Activated T-cell treated with anti-CD3 and anti-CD28 coated beads, Interleukin-2, amount 50 U/mL, for 72 hours (primary cell): Measurements from ENCODE around the gene NOX4. TPM values are rescaled to one million over a fixed set of nuclear protein-coding genes. Genes with fewer than 3 reads are reported as not detected.
"Not testable (repeated sequence)": the region's sequence is repeated elsewhere in the genome, so short reads cannot be mapped to it uniquely, and the experiment has no call there.

Experiments used
- ATAC-seq, 2 donors: fragments of 150-1000 bp; cut with Tn5 transposase; replicated peaks in 1 of 2; 2 replicates each; pipeline ENCODE4 v1.10.0; 2021; ENCODE audit warnings: moderate library complexity in 2 of 2, mild to moderate bottlenecking in 1 of 2
- DNase-seq, 2 donors: peaks; one replicate each; pipeline ENCODE4 v3.0.0; 2021 to 2022; ENCODE audit warnings: mixed read lengths in 1 of 2
- H3K27ac Mint-ChIP-seq: one replicate; pipeline ENCODE4 v1.8.0; 2022; ENCODE audit warnings: mild to moderate bottlenecking, moderate library complexity, mixed read lengths
- H3K27me3 Mint-ChIP-seq: one replicate; pipeline ENCODE4 v1.8.0; 2022; ENCODE audit warnings: low read depth, mixed read lengths
- H3K36me3 Mint-ChIP-seq, 2 donors: one replicate each; pipeline ENCODE4 v1.8.0; 2022; ENCODE audit warnings: mixed read lengths in 2 of 2, mild to moderate bottlenecking in 1 of 2; ENCODE audit not compliant: insufficient read depth in 2 of 2
- H3K4me1 Mint-ChIP-seq: one replicate; pipeline ENCODE4 v1.8.0; 2022; ENCODE audit warnings: low read depth, mixed read lengths
- H3K4me3 Mint-ChIP-seq, 2 donors: one replicate each; pipeline ENCODE4 v1.8.0; 2022; ENCODE audit warnings: mild to moderate bottlenecking in 2 of 2, mixed read lengths in 2 of 2, moderate library complexity in 2 of 2
- H3K9me3 Mint-ChIP-seq, 2 donors: one replicate each; pipeline ENCODE4 v1.8.0; 2022; ENCODE audit warnings: mixed read lengths in 2 of 2
- total RNA-seq, 2 donors: library from RNA; stranded (reverse); gene quantifications; one replicate each; pipeline ENCODE4 v1.2.3, GENCODE V29; 2022

Gene NOX4
- total RNA-seq, 2 donors from 2014 or later: not detected

GRCh38 chr11:89447845-89448244, 43.3 kb downstream of the NOX4 start:
- Mint-ChIP-seq H3K27ac (no peak overlapping the region), H3K4me1 (no peaks in the 10 kb centered on the region), H3K4me3 (no peak overlapping the region), H3K27me3 (no peaks in the 10 kb centered on the region), H3K36me3 (no peaks in the 10 kb centered on the region), H3K9me3 (peaks cover 3 to 11% of the 10 kb centered on the region in 2 donors)
- DNase-seq: no peak
- no peak for ATAC-seq

GRCh38 chr11:89443361-89444322, 47.5 kb downstream of the NOX4 start:
- DNase-seq (no peak), ATAC-seq (no peak)
- Mint-ChIP-seq H3K4me3 (no peak overlapping the region), H3K27me3 (no peaks in the 10 kb centered on the region), H3K4me1 (no peaks in the 10 kb centered on the region), H3K9me3 (peaks cover 3 to 11% of the 10 kb centered on the region in 2 donors), H3K36me3 (no peaks in the 10 kb centered on the region), H3K27ac (no peak overlapping the region)

- H3K4me3 Mint-ChIP-seq: no peak overlapping the region
- no peaks in the 10 kb centered on the region for H3K36me3 Mint-ChIP-seq
- DNase-seq (no peak), ATAC-seq (no peak)
- H3K4me1 Mint-ChIP-seq: no peaks in the 10 kb centered on the region
- H3K27ac Mint-ChIP-seq: no peak overlapping the region
- H3K9me3 Mint-ChIP-seq: peaks cover 3 to 11% of the 10 kb centered on the region in 2 donors
- no peaks in the 10 kb centered on the region for H3K27me3 Mint-ChIP-seq
Measured at GRCh38 chr11:89442801-89443200, 48.4 kb downstream of the NOX4 start.

GRCh38 chr11:89441606-89442005, 49.6 kb downstream of the NOX4 start:
- no peak for DNase-seq
- Mint-ChIP-seq H3K9me3 (peaks cover 3 to 8% of the 10 kb centered on the region in 2 donors), H3K27ac (no peak overlapping the region)

GRCh38 chr11:89437317-89437716, 53.9 kb downstream of the NOX4 start:
- ATAC-seq (no peak), DNase-seq (no peak)
- Mint-ChIP-seq H3K27ac (no peak overlapping the region), H3K36me3 (no peaks in the 10 kb centered on the region), H3K4me3 (no peak overlapping the region), H3K27me3 (no peaks in the 10 kb centered on the region), H3K4me1 (no peaks in the 10 kb centered on the region), H3K9me3 (no peaks in the 10 kb centered on the region)

More at GRCh38 chr11:89441606-89442005, 49.6 kb downstream of the NOX4 start:
- no peak overlapping the region for H3K4me3 Mint-ChIP-seq
- H3K4me1 Mint-ChIP-seq: no peaks in the 10 kb centered on the region
- no peaks in the 10 kb centered on the region for H3K27me3 Mint-ChIP-seq
- H3K36me3 Mint-ChIP-seq: no peaks in the 10 kb centered on the region
- no peak for ATAC-seq

GRCh38 chr11:89436071-89436470, 55.1 kb downstream of the NOX4 start:
- H3K27me3 Mint-ChIP-seq: no peaks in the 10 kb centered on the region
- no peaks in the 10 kb centered on the region for H3K36me3 Mint-ChIP-seq
- H3K9me3 Mint-ChIP-seq: no peaks in the 10 kb centered on the region
- no peak for ATAC-seq
- H3K4me3 Mint-ChIP-seq: no peak overlapping the region
- no peaks in the 10 kb centered on the region for H3K4me1 Mint-ChIP-seq
- H3K27ac Mint-ChIP-seq: no peak overlapping the region
- DNase-seq: no peak

GRCh38 chr11:89433278-89433677, 57.9 kb downstream of the NOX4 start:
- ATAC-seq (no peak), DNase-seq (no peak)
- H3K4me1 Mint-ChIP-seq: no peaks in the 10 kb centered on the region
- peaks cover 0 to 2% of the 10 kb centered on the region in 2 donors for H3K36me3 Mint-ChIP-seq
- H3K27me3 Mint-ChIP-seq: no peaks in the 10 kb centered on the region
- no peak overlapping the region for H3K4me3 Mint-ChIP-seq
- peaks cover 2 to 3% of the 10 kb centered on the region in 2 donors for H3K9me3 Mint-ChIP-seq
- H3K27ac Mint-ChIP-seq: no peak overlapping the region

- H3K36me3 Mint-ChIP-seq, H3K4me3 Mint-ChIP-seq, DNase-seq, ATAC-seq, H3K27ac Mint-ChIP-seq, H3K4me1 Mint-ChIP-seq, H3K27me3 Mint-ChIP-seq, H3K9me3 Mint-ChIP-seq: not testable (repeated sequence)
Measured at GRCh38 chr11:89432182-89432581, 59.0 kb downstream of the NOX4 start.

GRCh38 chr11:89426501-89426900, 64.7 kb downstream of the NOX4 start:
- not testable (repeated sequence) for H3K4me3 Mint-ChIP-seq, H3K27me3 Mint-ChIP-seq, H3K36me3 Mint-ChIP-seq, H3K9me3 Mint-ChIP-seq, H3K27ac Mint-ChIP-seq, H3K4me1 Mint-ChIP-seq, ATAC-seq, DNase-seq

GRCh38 chr11:89421718-89422117, 69.5 kb downstream of the NOX4 start:
- Mint-ChIP-seq H3K9me3 (no peaks in the 10 kb centered on the region), H3K36me3 (no peaks in the 10 kb centered on the region), H3K4me3 (no peak overlapping the region), H3K27ac (no peak overlapping the region), H3K27me3 (no peaks in the 10 kb centered on the region), H3K4me1 (no peaks in the 10 kb centered on the region)
- DNase-seq (no peak), ATAC-seq (no peak)

GRCh38 chr11:89420981-89421380, 70.2 kb downstream of the NOX4 start:
- Mint-ChIP-seq H3K27ac (no peak overlapping the region), H3K36me3 (no peaks in the 10 kb centered on the region), H3K27me3 (no peaks in the 10 kb centered on the region), H3K9me3 (no peaks in the 10 kb centered on the region), H3K4me3 (no peak overlapping the region), H3K4me1 (no peaks in the 10 kb centered on the region)
- no peak for ATAC-seq
- DNase-seq: no peak

- Mint-ChIP-seq H3K9me3 (no peaks in the 10 kb centered on the region), H3K27ac (no peak overlapping the region), H3K4me1 (no peaks in the 10 kb centered on the region), H3K4me3 (no peak overlapping the region), H3K36me3 (no peaks in the 10 kb centered on the region), H3K27me3 (no peaks in the 10 kb centered on the region)
- no peak for ATAC-seq
- no peak for DNase-seq
Measured at GRCh38 chr11:89416961-89417360, 74.2 kb downstream of the NOX4 start.

GRCh38 chr11:89411112-89411511, 80.1 kb downstream of the NOX4 start:
- H3K36me3 Mint-ChIP-seq, DNase-seq, H3K27me3 Mint-ChIP-seq, ATAC-seq, H3K4me3 Mint-ChIP-seq, H3K9me3 Mint-ChIP-seq, H3K27ac Mint-ChIP-seq, H3K4me1 Mint-ChIP-seq: not testable (repeated sequence)

- not testable (repeated sequence) for H3K9me3 Mint-ChIP-seq, DNase-seq, H3K36me3 Mint-ChIP-seq, H3K27ac Mint-ChIP-seq, H3K4me1 Mint-ChIP-seq, ATAC-seq, H3K4me3 Mint-ChIP-seq, H3K27me3 Mint-ChIP-seq
Measured at GRCh38 chr11:89410666-89411065, 80.5 kb downstream of the NOX4 start.
